Measurements from ENCODE around the gene MGAT5.
A peak's percentile ranks its signal among the peaks of the same experiment; 100 is the strongest.

The MGAT5 gene

GRCh38 chr2:134231301-134231964 is 22.4 kb upstream of the MGAT5 start:
- DNase-seq (ENCODE audit: low read depth in 2 of 2): no peak

GRCh38 chr2:134231965-134232340 is 21.9 kb upstream of the MGAT5 start:
- DNase-seq (ENCODE audit: low read depth in 2 of 2): no peak

DNA sequence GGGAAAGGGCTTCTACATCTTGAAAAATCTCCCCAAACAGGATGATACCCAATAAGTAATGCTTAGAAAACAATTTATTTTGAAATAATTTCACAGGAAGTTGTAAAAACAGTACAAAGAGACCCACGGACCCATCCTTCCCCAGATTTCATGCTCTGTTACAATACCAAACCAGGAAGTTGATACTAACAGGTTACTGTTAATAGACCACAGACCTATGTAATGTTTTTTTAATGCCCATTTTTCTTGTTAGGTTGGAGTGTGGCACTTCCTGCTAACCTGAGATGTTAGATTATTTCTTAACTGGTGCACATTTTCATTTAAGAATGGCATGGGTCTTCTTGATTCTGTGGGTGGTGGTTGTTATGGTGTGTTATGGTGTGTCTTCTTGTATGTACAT is 21.4 kb upstream of the MGAT5 start:
- no peak for DNase-seq (ENCODE audit: low read depth in 2 of 2)

DNA sequence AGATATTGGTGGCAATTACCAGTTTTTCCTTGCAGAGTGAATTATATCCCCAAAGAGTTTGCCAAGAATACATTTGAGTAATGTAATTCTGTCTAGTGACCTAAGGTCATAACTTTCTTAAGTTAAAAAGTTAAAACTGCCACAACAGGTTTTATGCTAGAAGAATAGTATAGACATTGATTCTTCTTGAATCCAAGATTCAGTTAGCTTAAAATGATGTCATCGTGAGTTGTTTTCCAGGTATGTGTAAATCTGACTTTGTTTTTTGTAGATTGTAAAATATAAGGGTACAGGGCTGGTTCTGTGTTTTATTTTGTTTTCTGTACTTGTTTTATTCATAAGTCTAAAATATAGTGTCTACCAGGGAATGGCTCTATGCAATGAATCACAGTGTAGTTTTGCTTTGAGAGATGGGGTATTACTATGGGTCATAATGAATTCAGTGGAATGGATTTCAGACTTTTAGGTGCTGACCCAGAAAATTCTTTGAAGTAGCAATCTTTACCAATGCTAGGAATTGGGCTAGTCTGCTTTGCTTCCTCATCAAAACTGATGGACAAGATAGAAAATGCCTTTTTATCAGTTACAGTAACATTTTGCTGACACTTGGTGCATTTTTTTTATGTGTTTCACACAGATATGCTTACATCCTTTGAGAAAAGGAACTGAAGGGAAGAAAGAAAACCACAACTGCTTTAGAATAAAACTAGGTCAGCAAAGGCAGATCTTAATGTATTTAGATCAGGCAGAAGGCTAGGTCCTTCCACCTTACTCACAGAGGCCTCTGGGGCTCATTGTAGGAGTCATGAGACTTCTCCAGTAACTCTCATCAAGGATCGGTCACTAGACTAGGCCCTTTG is 20.8 kb upstream of the MGAT5 start:
- DNase-seq (ENCODE audit: low read depth in 2 of 2): no peak

DNA sequence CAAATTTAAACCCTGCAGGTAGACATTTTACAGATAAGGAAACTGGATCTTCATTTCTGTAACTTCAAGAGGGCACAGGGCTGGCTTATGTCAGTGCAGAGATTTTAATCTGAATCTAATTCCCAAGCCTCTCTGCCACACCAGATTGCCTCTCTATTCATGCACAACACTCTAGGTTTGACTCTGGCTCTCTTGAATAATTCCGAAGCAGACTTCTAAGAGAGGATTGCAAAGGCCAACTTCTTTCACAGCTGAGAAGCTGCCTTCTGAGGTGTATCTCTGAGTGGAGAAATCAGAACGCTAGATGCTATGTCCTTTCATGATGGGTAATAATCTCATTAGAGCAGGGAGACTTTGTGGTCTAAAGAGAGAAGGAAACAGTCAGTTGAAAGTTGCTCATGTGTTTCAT is 20.1 kb upstream of the MGAT5 start:
- DNase-seq (ENCODE audit: low read depth in 2 of 2): no peak

- DNase-seq (ENCODE audit: low read depth in 2 of 2): no peak
These were observed 19.3 kb upstream of the MGAT5 start for GRCh38 chr2:134234535-134234934.

GRCh38 chr2:134235510-134236144 is 18.2 kb upstream of the MGAT5 start:
- no peak for DNase-seq (ENCODE audit: low read depth in 2 of 2)

GRCh38 chr2:134238371-134238770 is 15.5 kb upstream of the MGAT5 start:
- DNase-seq (ENCODE audit: low read depth in 2 of 2): no peak

- no peak for DNase-seq (ENCODE audit: low read depth in 2 of 2)
These were observed 13.8 kb upstream of the MGAT5 start for GRCh38 chr2:134240061-134240460.

- no peak for DNase-seq (ENCODE audit: low read depth in 2 of 2)
These were observed 12.0 kb upstream of the MGAT5 start for GRCh38 chr2:134241911-134242310.

- no peak for DNase-seq (ENCODE audit: low read depth in 2 of 2)
These were observed 10.6 kb upstream of the MGAT5 start for GRCh38 chr2:134243244-134243643.

DNA sequence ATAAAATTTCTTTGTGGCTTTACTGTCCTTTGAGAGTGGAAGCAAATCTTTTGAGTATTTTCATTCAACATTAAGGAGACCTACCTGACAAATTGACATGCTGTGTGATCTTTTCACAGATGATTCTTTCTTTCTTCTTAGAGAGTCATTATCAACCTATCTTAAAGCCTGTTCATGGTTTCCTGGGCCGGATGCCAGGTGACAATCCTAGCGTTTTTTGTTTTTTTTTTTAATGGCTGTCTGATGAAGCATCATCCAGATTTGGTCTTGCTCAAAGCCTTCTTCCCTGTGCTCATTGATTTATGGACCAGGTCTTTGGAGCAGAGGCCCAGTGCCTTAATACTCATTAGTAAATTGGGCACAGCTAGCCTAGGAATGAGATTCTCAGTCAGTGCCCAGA is 9.8 kb upstream of the MGAT5 start:
- DNase-seq (ENCODE audit: low read depth in 2 of 2): no peak

GRCh38 chr2:134244587-134244986 is 9.3 kb upstream of the MGAT5 start:
- no peak for DNase-seq (ENCODE audit: low read depth in 2 of 2)

DNA sequence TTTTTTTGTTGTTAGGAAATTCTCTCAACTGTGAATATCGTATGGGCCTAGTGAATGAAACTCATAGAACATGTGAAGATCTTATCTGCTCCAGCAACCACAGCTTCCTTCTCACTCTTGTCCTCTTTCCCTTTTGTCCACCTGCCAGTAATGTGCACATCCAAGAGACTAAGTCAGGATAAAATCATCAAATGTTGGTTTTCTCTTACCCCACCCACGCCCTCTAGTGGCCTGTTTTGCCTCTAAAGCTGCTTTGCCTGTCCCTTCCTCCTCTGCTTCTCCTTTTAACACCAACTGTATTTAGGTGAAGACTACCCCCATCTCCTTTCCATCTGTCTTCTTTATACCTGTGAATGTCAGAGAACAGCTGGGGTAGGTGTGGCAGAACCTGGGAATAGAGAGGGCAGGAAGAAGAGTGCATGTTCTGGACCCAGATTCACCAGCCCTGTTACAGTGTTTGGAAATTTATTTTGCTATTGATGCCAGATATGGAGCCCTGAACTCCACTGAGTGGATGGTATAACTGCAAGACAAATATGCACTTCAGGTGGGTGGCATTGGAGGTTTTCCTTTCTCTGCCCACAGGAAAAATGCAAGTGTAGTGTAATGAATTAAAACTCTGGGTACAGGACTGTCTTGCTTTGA is 8.4 kb upstream of the MGAT5 start:
- DNase-seq (ENCODE audit: low read depth in 2 of 2): peak; percentile 69 to 71

GRCh38 chr2:134246154-134246874 is 7.6 kb upstream of the MGAT5 start:
- DNase-seq (ENCODE audit: low read depth in 2 of 2): no peak

- DNase-seq (ENCODE audit: low read depth in 2 of 2): no peak
These were observed 6.2 kb upstream of the MGAT5 start for GRCh38 chr2:134247679-134248078.

- no peak for DNase-seq (ENCODE audit: low read depth in 2 of 2)
These were observed 5.0 kb upstream of the MGAT5 start for GRCh38 chr2:134248913-134249312.

DNA sequence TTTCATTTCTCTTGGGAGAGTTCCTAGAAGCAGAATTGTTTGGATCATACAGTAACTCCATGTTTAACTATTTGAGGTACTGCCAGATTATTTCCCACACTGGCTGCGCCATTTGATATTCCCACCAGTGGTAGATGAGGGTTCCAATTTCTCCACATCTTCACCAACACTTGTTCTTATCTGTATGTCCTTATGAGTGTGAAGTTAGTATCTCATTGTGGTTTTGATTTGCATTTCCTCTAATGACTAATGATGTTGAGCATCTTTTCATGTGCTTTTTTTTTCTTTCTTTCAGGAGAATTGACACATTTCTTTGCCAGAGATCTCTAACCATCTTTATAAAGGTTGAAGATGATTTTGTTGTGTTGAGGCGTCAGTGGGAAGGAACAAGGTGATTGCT is 4.1 kb upstream of the MGAT5 start:
- no peak for DNase-seq (ENCODE audit: low read depth in 2 of 2)

DNA sequence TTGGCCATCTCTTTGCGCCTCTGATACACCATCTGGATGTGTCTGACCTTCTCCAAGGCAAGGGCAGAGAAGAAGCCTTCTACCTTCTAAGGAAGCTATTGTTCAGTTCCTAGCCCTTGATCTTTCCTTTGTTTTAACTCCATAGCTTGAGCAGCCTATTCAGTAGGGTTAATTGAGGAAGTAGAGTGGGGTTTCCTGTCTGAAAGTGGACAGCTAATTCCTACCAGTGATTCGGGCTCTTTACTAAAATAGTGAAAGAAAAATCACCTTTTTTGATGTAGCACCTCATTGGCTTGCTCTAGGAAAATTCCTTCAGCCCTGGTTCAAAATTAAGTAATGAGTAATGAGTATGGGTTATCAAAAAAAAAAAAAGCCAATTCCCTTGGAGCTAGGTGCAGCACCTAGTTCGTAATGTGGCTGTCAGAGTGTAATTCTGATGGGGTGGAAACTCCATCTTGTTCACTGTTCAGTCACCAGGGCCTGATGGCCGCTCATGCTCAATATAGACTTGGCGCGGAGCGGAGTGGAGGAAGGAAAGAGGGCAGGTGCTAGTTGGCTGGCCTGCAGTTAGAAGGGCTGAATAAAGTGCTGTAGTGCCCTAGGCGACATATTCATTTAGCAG is 2.9 kb upstream of the MGAT5 start:
- DNase-seq (ENCODE audit: low read depth in 2 of 2): no peak

GRCh38 chr2:134252092-134252750 is 1.7 kb upstream of the MGAT5 start:
- DNase-seq (ENCODE audit: low read depth in 2 of 2): no peak
